ENCODE results near the gene UNC13B. TPM values are rescaled to one million over a fixed set of nuclear protein-coding genes. Genes with fewer than 3 reads are reported as not detected.

Gene UNC13B
- total and polyA plus RNA-seq, 2 experiments from 2014 or later: 16.3 to 43.7 TPM

GRCh38 chr9:35287987-35288632 lies 126.3 kb downstream of the UNC13B start:
- H3K27ac ChIP-seq: no peak overlapping the region
- no peak for DNase-seq (ENCODE audit: low read depth in 1 of 2, low spot score in 1 of 2)
- H3K4me3 ChIP-seq: no peak overlapping the region
- no peaks in the 10 kb centered on the region for H3K9me3 ChIP-seq (ENCODE audit: low read depth)
- H3K36me3 ChIP-seq: no peaks in the 10 kb centered on the region
- no peaks in the 10 kb centered on the region for H3K4me1 ChIP-seq (ENCODE audit: low read depth)
- TF ChIP-seq CTCF (IDR thresholded peaks at IDR 0.05; ENCODE audit: low read depth, low read length): no peak
- no peaks in the 10 kb centered on the region for H3K27me3 ChIP-seq

- H3K27ac ChIP-seq: no peak overlapping the region
- no peak for TF ChIP-seq CTCF (IDR thresholded peaks at IDR 0.05; ENCODE audit: low read depth, low read length)
- no peaks in the 10 kb centered on the region for H3K27me3 ChIP-seq
- no peaks in the 10 kb centered on the region for H3K4me1 ChIP-seq (ENCODE audit: low read depth)
- DNase-seq (ENCODE audit: low read depth in 1 of 2, low spot score in 1 of 2): no peak
- no peaks in the 10 kb centered on the region for H3K9me3 ChIP-seq (ENCODE audit: low read depth)
- H3K4me3 ChIP-seq: no peak overlapping the region
- no peaks in the 10 kb centered on the region for H3K36me3 ChIP-seq
Observed at GRCh38 chr9:35288778-35289177, 127.0 kb downstream of the UNC13B start.

- DNase-seq (ENCODE audit: low read depth in 1 of 2, low spot score in 1 of 2): no peak
- Histone ChIP-seq H3K4me1 (ENCODE audit: low read depth) (peaks cover 2% of the 10 kb centered on the region), H3K36me3 (no peaks in the 10 kb centered on the region), H3K9me3 (ENCODE audit: low read depth) (no peaks in the 10 kb centered on the region), H3K4me3 (no peak overlapping the region), H3K27ac (no peak overlapping the region), H3K27me3 (no peaks in the 10 kb centered on the region)
- TF ChIP-seq CTCF (IDR thresholded peaks at IDR 0.05; ENCODE audit: low read depth, low read length): no peak
Observed at GRCh38 chr9:35293376-35293964, 131.7 kb downstream of the UNC13B start.

GRCh38 chr9:35294066-35294465 lies 132.3 kb downstream of the UNC13B start:
- Histone ChIP-seq H3K27ac (no peak overlapping the region), H3K9me3 (ENCODE audit: low read depth) (no peaks in the 10 kb centered on the region), H3K4me3 (no peak overlapping the region), H3K4me1 (ENCODE audit: low read depth) (peaks cover 2% of the 10 kb centered on the region), H3K27me3 (no peaks in the 10 kb centered on the region), H3K36me3 (no peaks in the 10 kb centered on the region)
- TF ChIP-seq CTCF (IDR thresholded peaks at IDR 0.05; ENCODE audit: low read depth, low read length): no peak
- DNase-seq (ENCODE audit: low read depth in 1 of 2, low spot score in 1 of 2): no peak

- no peak overlapping the region for H3K4me3 ChIP-seq
- no peaks in the 10 kb centered on the region for H3K36me3 ChIP-seq
- H3K27ac ChIP-seq: no peak overlapping the region
- H3K27me3 ChIP-seq: no peaks in the 10 kb centered on the region
- H3K4me1 ChIP-seq (ENCODE audit: low read depth): peaks cover 2% of the 10 kb centered on the region
- no peak for TF ChIP-seq CTCF (IDR thresholded peaks at IDR 0.05; ENCODE audit: low read depth, low read length)
- no peaks in the 10 kb centered on the region for H3K9me3 ChIP-seq (ENCODE audit: low read depth)
- no peak for DNase-seq (ENCODE audit: low read depth in 1 of 2, low spot score in 1 of 2)
Observed at GRCh38 chr9:35294556-35294955, 132.7 kb downstream of the UNC13B start.

All from cardiac muscle cell (in vitro differentiated cells and primary cell).